ENCODE results near the gene P2RY8.

DNA sequence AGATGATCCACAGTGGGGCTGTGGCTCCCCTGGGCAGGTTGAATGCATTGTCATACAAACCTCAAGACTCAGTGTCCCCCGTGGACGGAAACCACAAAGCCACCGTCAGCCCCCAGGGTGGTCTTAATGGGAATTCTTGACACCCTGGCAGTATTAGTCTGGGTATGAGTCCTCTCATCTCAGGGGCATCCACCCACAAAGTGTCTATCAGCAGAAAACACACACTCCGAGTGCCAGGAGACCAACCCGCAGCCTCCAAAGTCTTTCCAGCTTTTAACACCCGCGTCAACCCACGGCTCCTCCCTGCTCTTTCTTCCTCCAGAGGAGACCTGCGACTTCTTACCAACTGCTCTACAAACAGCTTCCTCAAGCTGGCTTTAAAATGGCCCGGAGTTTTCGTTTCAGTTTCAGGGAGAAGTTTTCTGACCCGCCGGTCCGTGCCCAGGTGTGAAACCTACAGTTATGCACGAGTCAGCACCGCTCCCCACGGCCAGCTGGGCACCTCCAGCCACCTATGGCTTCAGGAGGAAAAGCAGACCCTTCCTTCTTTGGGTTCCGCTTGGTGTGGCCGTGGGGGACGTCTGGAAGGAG, 69.9 kb downstream of the P2RY8 start:
- TF ChIP-seq, protein P1, sequence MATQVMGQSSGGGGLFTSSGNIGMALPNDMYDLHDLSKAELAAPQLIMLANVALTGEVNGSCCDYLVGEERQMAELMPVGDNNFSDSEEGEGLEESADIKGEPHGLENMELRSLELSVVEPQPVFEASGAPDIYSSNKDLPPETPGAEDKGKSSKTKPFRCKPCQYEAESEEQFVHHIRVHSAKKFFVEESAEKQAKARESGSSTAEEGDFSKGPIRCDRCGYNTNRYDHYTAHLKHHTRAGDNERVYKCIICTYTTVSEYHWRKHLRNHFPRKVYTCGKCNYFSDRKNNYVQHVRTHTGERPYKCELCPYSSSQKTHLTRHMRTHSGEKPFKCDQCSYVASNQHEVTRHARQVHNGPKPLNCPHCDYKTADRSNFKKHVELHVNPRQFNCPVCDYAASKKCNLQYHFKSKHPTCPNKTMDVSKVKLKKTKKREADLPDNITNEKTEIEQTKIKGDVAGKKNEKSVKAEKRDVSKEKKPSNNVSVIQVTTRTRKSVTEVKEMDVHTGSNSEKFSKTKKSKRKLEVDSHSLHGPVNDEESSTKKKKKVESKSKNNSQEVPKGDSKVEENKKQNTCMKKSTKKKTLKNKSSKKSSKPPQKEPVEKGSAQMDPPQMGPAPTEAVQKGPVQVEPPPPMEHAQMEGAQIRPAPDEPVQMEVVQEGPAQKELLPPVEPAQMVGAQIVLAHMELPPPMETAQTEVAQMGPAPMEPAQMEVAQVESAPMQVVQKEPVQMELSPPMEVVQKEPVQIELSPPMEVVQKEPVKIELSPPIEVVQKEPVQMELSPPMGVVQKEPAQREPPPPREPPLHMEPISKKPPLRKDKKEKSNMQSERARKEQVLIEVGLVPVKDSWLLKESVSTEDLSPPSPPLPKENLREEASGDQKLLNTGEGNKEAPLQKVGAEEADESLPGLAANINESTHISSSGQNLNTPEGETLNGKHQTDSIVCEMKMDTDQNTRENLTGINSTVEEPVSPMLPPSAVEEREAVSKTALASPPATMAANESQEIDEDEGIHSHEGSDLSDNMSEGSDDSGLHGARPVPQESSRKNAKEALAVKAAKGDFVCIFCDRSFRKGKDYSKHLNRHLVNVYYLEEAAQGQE (IDR thresholded peaks at IDR 0.05; ENCODE audit: low read depth) = no peak
- no peak for TF ChIP-seq TCF12 (IDR thresholded peaks at IDR 0.05; ENCODE audit: low read depth)
- TF ChIP-seq, protein P2, sequence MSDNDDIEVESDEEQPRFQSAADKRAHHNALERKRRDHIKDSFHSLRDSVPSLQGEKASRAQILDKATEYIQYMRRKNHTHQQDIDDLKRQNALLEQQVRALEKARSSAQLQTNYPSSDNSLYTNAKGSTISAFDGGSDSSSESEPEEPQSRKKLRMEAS (IDR thresholded peaks at IDR 0.05) = no peak
- TF ChIP-seq TAF1 (IDR thresholded peaks at IDR 0.05; ENCODE audit: low read depth) = no peak
- no peak for TF ChIP-seq RAD21 (IDR thresholded peaks at IDR 0.05; ENCODE audit: low read depth)
- TF ChIP-seq CEBPB (IDR thresholded peaks at IDR 0.05) = no peak
- TF ChIP-seq ZBTB7A (IDR thresholded peaks at IDR 0.05; ENCODE audit: low read depth) = no peak
- TF ChIP-seq EP300 (IDR thresholded peaks at IDR 0.05; ENCODE audit: borderline replicate concordance) = no peak
- TF ChIP-seq YY1 (IDR thresholded peaks at IDR 0.05; ENCODE audit: low read depth) = no peak
- no peak for TF ChIP-seq NFIC (IDR thresholded peaks at IDR 0.05)
- TF ChIP-seq TEAD4 (IDR thresholded peaks at IDR 0.05) = no peak
- no peak for TF ChIP-seq EGR1 (IDR thresholded peaks at IDR 0.05)

Measured in Ishikawa (cell line).